Limb (tissue), 2 donors: Measurements from ENCODE around the gene SLC23A3.
A peak's percentile ranks its signal among the peaks of the same experiment; 100 is the strongest.

ENCODE experiments used
- DNase-seq, 2 donors: peaks; one replicate each; pipeline ENCODE4 v3.0.0-alpha.2; 2016; ENCODE audit errors: extremely low spot score in 2 of 2

SLC23A3 gene

GRCh38 chr2:219175928-219176817 lies 6.3 kb upstream of the SLC23A3 start:
- no peak for DNase-seq

DNA sequence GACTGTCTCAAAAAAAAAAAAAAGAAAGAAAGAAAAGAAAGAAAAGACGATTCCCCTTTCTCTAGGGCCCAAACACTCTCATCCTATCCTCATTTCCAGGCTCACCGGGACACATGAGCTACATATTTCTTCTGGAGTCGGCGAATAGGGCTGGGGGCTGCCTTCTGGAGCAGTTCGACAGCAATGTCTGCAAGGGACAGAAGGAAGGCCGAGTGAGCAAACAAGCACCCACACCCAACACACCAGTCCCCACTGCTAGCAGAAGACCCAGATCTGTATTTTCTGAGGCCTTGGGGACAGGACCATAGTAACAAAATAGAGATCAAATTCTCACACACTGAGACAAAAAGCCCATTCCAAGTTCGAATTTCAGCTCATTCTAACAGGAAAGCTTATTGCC lies 5.7 kb upstream of the SLC23A3 start:
- no peak for DNase-seq

GRCh38 chr2:219174801-219175200 lies 5.0 kb upstream of the SLC23A3 start:
- no peak for DNase-seq

DNA sequence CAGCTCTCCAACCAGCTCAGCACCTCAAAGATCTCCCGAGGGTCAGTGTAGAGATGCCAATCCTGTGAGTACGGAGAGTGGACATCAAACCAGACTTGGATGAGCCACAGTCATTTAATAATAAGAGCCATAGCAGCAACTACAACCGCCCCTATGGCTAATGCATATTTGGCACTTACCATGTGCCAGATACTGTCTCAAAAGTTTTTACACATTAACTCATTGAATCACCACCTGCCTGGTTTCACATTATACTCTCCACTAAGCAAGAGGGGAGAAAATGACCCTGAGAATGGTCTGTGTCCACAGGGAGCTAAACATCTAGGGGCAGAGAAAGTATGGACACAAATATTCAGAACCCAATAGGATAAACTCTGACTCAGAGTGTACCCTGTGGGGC lies 4.3 kb upstream of the SLC23A3 start:
- DNase-seq = no peak

GRCh38 chr2:219173176-219173575 lies 3.3 kb upstream of the SLC23A3 start:
- no peak for DNase-seq

DNA sequence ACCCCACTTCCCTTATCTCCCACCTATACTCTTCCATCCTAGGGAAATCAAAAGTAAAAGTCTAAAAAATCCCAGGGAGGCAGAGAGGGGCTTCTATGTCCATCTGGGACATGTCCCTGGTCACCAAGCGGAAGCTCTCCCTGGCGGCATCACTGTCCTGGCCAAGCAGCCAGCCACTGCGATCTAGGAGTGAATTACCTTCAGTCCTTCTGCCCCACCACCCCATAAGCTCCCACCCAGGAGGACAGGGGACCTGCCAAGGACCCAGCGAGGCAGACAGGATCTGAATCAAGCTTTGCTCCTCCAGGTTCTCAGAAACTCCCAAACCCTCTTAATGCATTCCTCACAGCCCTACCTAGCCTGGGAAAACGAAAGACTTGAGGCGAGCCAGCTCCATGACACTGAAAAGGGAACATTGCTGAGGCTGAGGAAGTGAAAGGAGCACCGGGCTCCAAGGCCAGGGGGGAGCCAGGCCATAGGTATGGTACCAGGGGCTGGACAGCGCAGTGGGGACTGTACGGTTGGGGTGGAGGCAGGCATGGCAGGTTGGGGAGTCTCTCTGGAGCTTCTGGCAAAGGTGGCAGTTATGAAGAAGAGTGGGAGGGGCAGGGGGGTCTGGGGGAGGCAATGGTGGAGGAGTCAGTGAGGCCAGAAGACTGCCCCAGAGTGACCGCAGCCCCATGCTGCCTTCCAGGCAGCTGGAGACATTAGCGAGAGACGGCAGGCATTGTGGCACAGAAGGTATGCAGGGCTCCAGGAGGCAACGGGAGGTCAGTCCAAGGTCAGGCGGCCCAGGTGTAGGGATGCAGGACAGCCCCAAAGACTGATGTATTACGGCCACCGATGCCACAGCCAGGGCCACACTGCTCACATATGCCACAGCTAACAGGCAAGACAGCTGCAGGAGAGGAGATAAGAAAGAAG lies 2.7 kb upstream of the SLC23A3 start:
- DNase-seq = no peak

- DNase-seq = peak in 1 of 2 donors; percentile 8
Observed at GRCh38 chr2:219171231-219171651, 1.4 kb upstream of the SLC23A3 start.

DNA sequence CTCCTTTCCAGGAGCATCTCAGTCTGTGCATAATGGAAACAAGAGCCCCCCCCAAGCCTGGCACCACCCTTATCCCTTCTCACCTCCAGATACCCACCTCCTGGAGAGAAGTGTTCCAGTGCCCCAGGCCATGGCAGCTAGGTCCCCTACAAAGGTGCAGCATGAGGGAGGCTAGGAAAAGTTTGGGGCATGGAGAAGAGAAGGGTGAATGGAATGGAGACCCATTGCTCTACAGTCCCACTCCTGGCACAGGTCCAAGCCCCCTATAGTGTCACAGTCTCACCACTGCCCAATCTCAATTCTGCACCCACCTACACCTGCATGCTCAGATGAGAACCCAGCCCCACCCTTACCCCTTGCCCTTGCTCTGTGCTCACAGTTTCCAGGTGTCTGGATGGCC lies 897 bp downstream of the SLC23A3 start:
- DNase-seq = no peak

DNA sequence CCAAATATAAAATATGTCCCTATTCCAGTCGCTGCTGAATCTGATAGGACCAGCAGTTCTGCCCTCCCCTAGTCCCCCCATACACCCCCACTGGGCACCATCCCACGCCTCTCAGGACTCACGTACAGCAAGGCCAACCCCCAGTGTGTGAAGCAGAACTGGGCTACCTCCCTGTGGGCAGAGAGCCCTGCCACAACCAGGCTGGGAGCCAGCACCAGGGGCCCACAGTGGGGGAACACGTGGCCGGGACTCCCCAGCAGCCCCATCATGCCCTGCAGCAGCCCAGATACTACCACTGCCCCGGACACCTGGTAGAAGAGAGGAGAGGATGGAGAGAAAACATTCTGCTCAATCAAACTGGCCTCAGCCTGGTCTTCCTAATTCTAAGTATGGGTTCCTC lies 1.3 kb downstream of the SLC23A3 start:
- no peak for DNase-seq

GRCh38 chr2:219167997-219168396 lies 1.8 kb downstream of the SLC23A3 start:
- DNase-seq = no peak

GRCh38 chr2:219165058-219165911 lies 4.5 kb downstream of the SLC23A3 start:
- no peak for DNase-seq

DNA sequence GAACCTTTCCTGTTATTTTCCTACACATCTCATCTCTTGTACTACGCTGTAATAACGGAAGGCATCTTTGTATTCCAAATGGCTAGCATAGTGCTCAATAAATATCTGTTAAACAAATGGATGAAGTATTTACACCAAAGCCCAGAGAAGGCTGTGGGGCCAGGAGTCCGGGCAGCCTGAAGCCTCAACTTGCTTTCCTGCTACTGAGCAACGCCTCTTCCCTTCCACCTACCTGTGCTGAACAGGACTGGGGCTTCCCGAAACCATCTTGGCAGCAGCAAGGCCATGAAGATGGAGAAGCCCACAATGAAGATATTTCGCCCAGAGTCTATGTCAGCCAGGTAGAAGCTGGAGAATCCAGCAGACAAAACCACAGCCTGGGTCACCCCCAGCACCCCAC lies 6.7 kb downstream of the SLC23A3 start:
- DNase-seq = no peak

- no peak for DNase-seq
Observed at GRCh38 chr2:219161097-219161496, 8.7 kb downstream of the SLC23A3 start.

DNA sequence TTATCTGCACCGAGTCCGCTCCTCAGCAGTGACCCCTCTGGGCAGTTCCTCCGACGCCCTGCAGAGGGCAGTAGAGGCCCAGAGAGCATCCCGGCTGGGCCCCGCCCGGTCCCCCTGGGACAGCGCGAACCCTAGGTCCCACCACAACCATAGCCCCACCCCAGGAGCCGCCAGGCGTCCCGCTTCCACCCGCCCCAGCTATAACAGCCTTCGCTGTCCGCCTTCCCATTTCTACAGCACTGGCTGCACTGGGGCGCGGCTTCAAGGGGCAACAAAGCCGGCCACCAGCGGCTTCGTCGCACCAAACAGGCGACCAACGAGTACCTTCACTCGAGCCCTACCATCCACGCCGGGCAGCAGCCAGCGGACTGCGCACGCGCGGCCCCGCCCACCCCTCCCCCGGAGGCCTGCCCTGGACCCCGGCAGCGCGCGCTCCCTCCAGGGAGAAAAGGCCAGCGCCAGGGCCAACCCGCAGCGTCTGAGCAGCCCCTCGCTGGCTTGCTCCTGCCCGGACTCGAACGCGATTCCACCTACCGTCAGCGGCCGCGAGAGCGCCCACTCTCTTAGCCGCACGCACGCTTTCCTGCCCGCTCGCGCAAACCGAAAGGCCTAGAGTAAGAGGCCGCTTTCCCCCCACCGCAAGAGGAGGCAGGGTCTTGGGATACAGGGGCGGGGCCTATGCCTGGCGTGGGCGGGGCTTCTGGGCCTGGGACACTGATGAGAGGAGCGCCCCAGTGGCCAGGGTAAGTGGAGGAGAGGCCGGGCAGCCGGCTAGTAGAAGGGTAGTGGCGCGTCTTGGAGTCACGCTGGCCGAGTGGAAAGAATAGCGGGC lies 9.4 kb downstream of the SLC23A3 start, which contains the start of gene NHEJ1:
Gene NHEJ1, minus strand, starts transcription at position 630 of the 832 bp plus-strand sequence. CDS start 2,453 bp downstream, outside the sequence.
- peak; percentile 90 to 97 for DNase-seq

DNA sequence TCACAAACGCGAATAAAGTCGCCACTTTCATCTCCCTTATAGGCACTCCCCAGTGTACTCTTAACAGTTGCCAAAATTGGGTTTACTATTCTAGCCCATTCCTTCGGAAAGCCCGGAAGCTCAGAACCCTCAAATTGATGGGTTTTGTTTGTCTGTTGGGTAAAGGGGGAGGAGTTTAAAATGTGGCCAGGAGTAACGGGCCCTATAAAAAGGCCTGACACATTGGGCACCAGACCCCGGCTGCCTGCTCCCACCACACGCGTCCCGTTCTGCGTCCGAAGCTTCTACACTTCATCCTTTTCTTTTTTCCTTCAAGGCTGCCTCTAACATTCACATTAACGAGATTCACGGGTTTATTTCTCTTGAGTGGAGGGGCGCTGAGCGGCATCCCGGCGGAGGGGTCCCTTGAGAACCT lies 10.1 kb downstream of the SLC23A3 start:
- DNase-seq = no peak

DNA sequence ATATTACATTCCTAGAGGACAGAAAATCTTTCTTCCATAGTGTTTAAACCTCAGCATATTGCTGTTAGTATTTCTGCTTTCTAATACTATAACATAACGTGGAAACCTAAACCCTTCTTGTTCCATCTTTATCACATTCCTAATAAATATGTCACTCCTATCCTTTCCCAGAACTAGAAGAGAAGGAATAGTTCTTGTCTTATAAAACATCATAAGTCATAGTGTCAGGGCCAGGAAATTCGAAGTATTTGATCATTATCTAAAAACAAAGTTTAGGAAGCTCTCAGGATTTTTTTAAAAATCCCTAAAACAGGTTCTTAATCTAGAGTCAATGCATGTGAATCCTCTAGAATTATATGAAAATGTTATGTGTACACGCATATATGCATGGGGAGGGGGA lies 11.2 kb downstream of the SLC23A3 start:
- no peak for DNase-seq

GRCh38 chr2:219158025-219158424 lies 11.8 kb downstream of the SLC23A3 start:
- no peak for DNase-seq

DNA sequence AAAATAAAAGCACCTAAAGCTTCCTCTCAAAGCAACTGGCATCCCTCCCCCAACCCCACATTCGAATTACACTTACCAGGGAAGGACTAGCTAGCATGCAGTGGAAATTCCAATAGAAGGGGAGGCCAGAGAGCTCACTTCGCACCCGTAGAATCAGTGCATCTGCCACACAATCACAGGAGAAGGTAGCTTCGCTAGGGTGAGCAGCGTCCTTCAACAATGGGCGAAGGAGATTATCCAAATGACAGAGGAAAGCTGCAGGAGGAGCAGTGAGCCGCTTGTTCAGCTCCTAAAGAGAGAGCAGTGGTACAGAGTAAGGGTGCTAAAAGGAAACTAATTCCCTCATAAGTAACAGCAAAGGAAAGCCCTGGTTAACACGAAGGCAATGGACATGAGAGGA lies 12.4 kb downstream of the SLC23A3 start:
- DNase-seq = no peak

DNA sequence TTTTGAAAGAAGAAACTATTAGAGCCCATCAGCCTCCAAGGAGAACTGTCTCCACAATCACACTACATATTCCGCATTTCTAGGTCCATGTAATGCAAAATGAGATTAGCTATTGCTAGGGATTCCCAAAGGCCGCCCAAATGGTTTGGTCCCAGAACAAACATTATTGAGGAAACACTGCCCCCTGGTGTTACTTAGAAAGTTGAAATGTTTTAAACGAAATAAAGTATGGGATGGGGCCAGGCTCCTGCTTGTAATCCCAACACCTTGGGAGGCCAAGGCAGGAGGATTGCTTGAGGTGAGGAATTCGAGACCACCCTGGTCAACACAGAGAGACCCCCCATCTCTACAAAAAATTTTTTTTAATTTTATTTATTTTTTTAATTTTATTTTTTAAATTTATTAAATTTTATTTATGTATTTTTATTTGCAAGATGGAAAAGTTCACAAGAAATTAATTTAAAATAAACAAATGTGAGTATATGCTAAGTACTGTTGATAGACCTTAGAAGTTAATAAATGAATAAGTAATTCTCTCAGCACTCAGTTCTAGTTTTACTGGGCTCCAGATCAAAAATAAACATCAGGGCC lies 14.7 kb downstream of the SLC23A3 start:
- peak in 1 of 2 donors; percentile 71 for DNase-seq

GRCh38 chr2:219149667-219150066 lies 20.2 kb downstream of the SLC23A3 start:
- DNase-seq = no peak
